H9 (cell line): ENCODE results near the gene TRRAP. TPM values are rescaled to one million over a fixed set of nuclear protein-coding genes. Genes with fewer than 3 reads are reported as not detected.

Source experiments
- DNase-seq: peaks from one replicate; pipeline ENCODE4 v3.0.0-alpha.2; 2017
- H2AFZ ChIP-seq: one replicate; pipeline ENCODE4 v1.6.1; 2013; ENCODE audit warnings: mild to moderate bottlenecking, low read length, control low read depth, moderate library complexity
- H2AK5ac ChIP-seq: 2 replicates; pipeline ENCODE4 v1.6.1; 2013; ENCODE audit warnings: low read length, control low read depth, mixed read lengths; ENCODE audit not compliant: insufficient read length
- H2BK120ac ChIP-seq: one replicate; pipeline ENCODE4 v1.6.1; 2013; ENCODE audit warnings: low read depth, mild to moderate bottlenecking, low read length, control low read depth, inconsistent platforms; ENCODE audit not compliant: poor library complexity, severe bottlenecking
- H2BK12ac ChIP-seq: 2 replicates; pipeline ENCODE4 v1.6.1; 2013; ENCODE audit warnings: low read length, control low read depth, mixed read lengths, low read depth; ENCODE audit not compliant: insufficient read length
- H2BK15ac ChIP-seq: 2 replicates; pipeline ENCODE4 v1.6.1; 2013; ENCODE audit warnings: low read depth, low read length, control low read depth
- H2BK20ac ChIP-seq: one replicate; pipeline ENCODE4 v1.6.1; 2013; ENCODE audit warnings: low read depth, mild to moderate bottlenecking, low read length, control low read depth, inconsistent platforms; ENCODE audit not compliant: poor library complexity, severe bottlenecking
- H2BK5ac ChIP-seq: 2 replicates; pipeline ENCODE4 v1.6.1; 2013; ENCODE audit warnings: low read length, control low read depth, mixed read lengths; ENCODE audit not compliant: insufficient read length
- H3K14ac ChIP-seq: 2 replicates; pipeline ENCODE4 v1.6.1; 2013; ENCODE audit warnings: low read length, control low read depth; ENCODE audit not compliant: insufficient read depth
- H3K18ac ChIP-seq: 2 replicates; pipeline ENCODE4 v1.6.1; 2013; ENCODE audit warnings: low read depth, mild to moderate bottlenecking, mixed read lengths, low read length, control low read depth; ENCODE audit not compliant: insufficient read length
- H3K23ac ChIP-seq: 2 replicates; pipeline ENCODE4 v1.6.1; 2013; ENCODE audit warnings: low read length, control low read depth, mixed read lengths, low read depth; ENCODE audit not compliant: insufficient read length
- H3K23me2 ChIP-seq: 2 replicates; pipeline ENCODE4 v1.6.1; 2013; ENCODE audit warnings: low read depth, mild to moderate bottlenecking, mixed read lengths, low read length, control low read depth; ENCODE audit not compliant: insufficient read length, poor library complexity, severe bottlenecking
- H3K27ac ChIP-seq: 2 replicates; pipeline ENCODE4 v1.5.1; 2013; ENCODE audit warnings: low read length, control low read depth, mixed read lengths, low read depth; ENCODE audit not compliant: insufficient read length
- H3K27me3 ChIP-seq: 2 replicates; pipeline ENCODE4 v1.6.1; 2013; ENCODE audit warnings: low read length, control low read depth, inconsistent platforms; ENCODE audit not compliant: insufficient read depth
- H3K4ac ChIP-seq: 2 replicates; pipeline ENCODE4 v1.6.1; 2013; ENCODE audit warnings: low read depth, mild to moderate bottlenecking, control low read depth, inconsistent platforms, low read length, moderate library complexity
- H3K4me1 ChIP-seq: 2 replicates; pipeline ENCODE4 v1.6.1; 2013; ENCODE audit warnings: low read length, control low read depth, inconsistent platforms; ENCODE audit not compliant: insufficient read depth
- H3K4me2 ChIP-seq: 2 replicates; pipeline ENCODE4 v1.6.1; 2013; ENCODE audit warnings: low read length, control low read depth, mixed read lengths; ENCODE audit not compliant: insufficient read length, insufficient read depth
- H3K56ac ChIP-seq: 2 replicates; pipeline ENCODE4 v1.6.1; 2013; ENCODE audit warnings: low read depth, mild to moderate bottlenecking, mixed read lengths, low read length, control low read depth; ENCODE audit not compliant: insufficient read length
- H3K79me1 ChIP-seq: 2 replicates; pipeline ENCODE4 v1.6.1; 2013; ENCODE audit warnings: low read depth, mild to moderate bottlenecking, moderate library complexity, low read length, control low read depth, inconsistent platforms; ENCODE audit not compliant: insufficient read depth, poor library complexity, severe bottlenecking
- H3K79me2 ChIP-seq: 2 replicates; pipeline ENCODE4 v1.6.1; 2013; ENCODE audit warnings: low read length, control low read depth, inconsistent platforms; ENCODE audit not compliant: insufficient read depth
- H3K9ac ChIP-seq: 2 replicates; pipeline ENCODE4 v1.6.1; 2013; ENCODE audit warnings: low read length, control low read depth, mixed read lengths; ENCODE audit not compliant: insufficient read length; ENCODE audit errors: extremely low read depth
- H3K9me3 ChIP-seq: one replicate; pipeline ENCODE4 v1.6.1; 2013; ENCODE audit warnings: low read depth, low read length, inconsistent platforms; ENCODE audit not compliant: control insufficient read depth
- H3T11ph ChIP-seq: one replicate; pipeline ENCODE4 v1.6.1; 2013; ENCODE audit warnings: mild to moderate bottlenecking, low read length, control low read depth, inconsistent platforms
- H4K20me1 ChIP-seq: one replicate; pipeline ENCODE4 v1.6.1; 2013; ENCODE audit not compliant: control insufficient read depth, insufficient read length, insufficient read depth
- H4K5ac ChIP-seq: 2 replicates; pipeline ENCODE4 v1.6.1; 2013; ENCODE audit warnings: low read depth, mild to moderate bottlenecking, mixed read lengths, low read length, control low read depth; ENCODE audit not compliant: insufficient read length
- H4K8ac ChIP-seq: replicated peaks from 2 replicates; pipeline ENCODE4 v1.6.1; 2013; ENCODE audit warnings: low read length, control low read depth, mixed read lengths, low read depth; ENCODE audit not compliant: insufficient read length
- H4K91ac ChIP-seq: 2 replicates; pipeline ENCODE4 v1.6.1; 2013; ENCODE audit warnings: low read depth, mild to moderate bottlenecking, moderate library complexity, mixed read lengths, low read length, control low read depth; ENCODE audit not compliant: insufficient read length
- H3K27ac Mint-ChIP-seq, 3 experiments: 2 replicates in 2 of 3; 3 replicates in 1 of 3; pipeline ENCODE4 v1.8.0; 2020 to 2021; ENCODE audit warnings: mixed read lengths in 3 of 3, mild to moderate bottlenecking in 1 of 3, moderate library complexity in 1 of 3
- H3K27me3 Mint-ChIP-seq: 2 replicates; pipeline ENCODE4 v1.8.0; 2021; ENCODE audit warnings: low read depth, mild to moderate bottlenecking, moderate library complexity, mixed read lengths
- H3K36me3 Mint-ChIP-seq, 3 experiments: 2 replicates in 2 of 3; 3 replicates in 1 of 3; pipeline ENCODE4 v1.8.0; 2020 to 2021; ENCODE audit warnings: low read depth in 3 of 3, mixed read lengths in 3 of 3; ENCODE audit not compliant: insufficient read depth in 1 of 3
- H3K4me1 Mint-ChIP-seq, 2 experiments: 2 replicates each; pipeline ENCODE4 v1.8.0; 2020; ENCODE audit warnings: mixed read lengths in 2 of 2
- H3K4me3 Mint-ChIP-seq, 2 experiments: 2 replicates in 1 of 2; 3 replicates in 1 of 2; pipeline ENCODE4 v1.8.0; 2020 to 2021; ENCODE audit warnings: mild to moderate bottlenecking in 2 of 2, mixed read lengths in 2 of 2, moderate library complexity in 1 of 2
- H3K9me3 Mint-ChIP-seq, 2 experiments: 2 replicates in 1 of 2; 3 replicates in 1 of 2; pipeline ENCODE4 v1.8.0; 2020; ENCODE audit warnings: mild to moderate bottlenecking in 2 of 2, mixed read lengths in 2 of 2, moderate library complexity in 1 of 2
- WGBS: extraction: QIAGEN DNeasy Blood & Tissue Kit; methylation state at CpG from one replicate; pipeline ENCODE4 v1.1.7; 2013; ENCODE audit warnings: missing lambda C conversion rate, low lambda C conversion rate, mixed read lengths; ENCODE audit not compliant: insufficient read length; ENCODE audit errors: extremely low coverage; 5-methylcytosine and 5-hydroxymethylcytosine counted together
- total RNA-seq: library from RNA; stranded (reverse); gene quantifications from 2 replicates; pipeline ENCODE4 v1.2.1, GENCODE V29; 2021
- TF ChIP-seq, protein P1 (sequence below): fragments of 200-600 bp; sonication (generic); conservative IDR thresholded peaks from 3 replicates; pipeline ENCODE4 v1.8.0; 2021; ENCODE audit warnings: antibody characterized with exemption, mild to moderate bottlenecking

The TRRAP gene
- total RNA-seq, 1 experiment from 2014 or later = 58.6 TPM

DNA sequence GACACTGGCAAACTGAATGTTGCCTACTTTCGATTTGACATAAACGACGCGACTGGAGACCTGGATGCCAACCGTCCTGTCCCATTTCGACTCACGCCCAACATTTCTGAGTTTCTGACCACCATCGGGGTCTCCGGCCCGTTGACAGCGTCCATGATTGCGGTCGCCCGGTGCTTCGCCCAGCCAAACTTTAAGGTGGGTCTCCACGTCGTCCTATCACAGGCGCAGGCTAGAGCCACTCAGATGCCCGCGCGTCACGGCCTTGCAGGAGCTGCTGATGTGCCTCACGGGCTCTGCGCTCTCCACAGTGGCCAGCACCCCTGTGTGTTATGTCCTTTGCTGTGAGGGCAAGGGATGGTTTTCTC, 133.0 kb downstream of the TRRAP start:
- Mint-ChIP-seq H3K4me1 (no peaks in the 10 kb centered on the region), H3K9me3 (no peaks in the 10 kb centered on the region), H3K27me3 (no peaks in the 10 kb centered on the region), H3K4me3 (no peak overlapping the region), H3K36me3 (peaks cover 46 to 88% (median 82%) of the 10 kb centered on the region in 3 experiments), H3K27ac (no peak overlapping the region)
- H3K18ac ChIP-seq = no peak overlapping the region
- H3T11ph ChIP-seq = no peak overlapping the region
- H2BK15ac ChIP-seq = no peak overlapping the region
- TF ChIP-seq, protein P1, sequence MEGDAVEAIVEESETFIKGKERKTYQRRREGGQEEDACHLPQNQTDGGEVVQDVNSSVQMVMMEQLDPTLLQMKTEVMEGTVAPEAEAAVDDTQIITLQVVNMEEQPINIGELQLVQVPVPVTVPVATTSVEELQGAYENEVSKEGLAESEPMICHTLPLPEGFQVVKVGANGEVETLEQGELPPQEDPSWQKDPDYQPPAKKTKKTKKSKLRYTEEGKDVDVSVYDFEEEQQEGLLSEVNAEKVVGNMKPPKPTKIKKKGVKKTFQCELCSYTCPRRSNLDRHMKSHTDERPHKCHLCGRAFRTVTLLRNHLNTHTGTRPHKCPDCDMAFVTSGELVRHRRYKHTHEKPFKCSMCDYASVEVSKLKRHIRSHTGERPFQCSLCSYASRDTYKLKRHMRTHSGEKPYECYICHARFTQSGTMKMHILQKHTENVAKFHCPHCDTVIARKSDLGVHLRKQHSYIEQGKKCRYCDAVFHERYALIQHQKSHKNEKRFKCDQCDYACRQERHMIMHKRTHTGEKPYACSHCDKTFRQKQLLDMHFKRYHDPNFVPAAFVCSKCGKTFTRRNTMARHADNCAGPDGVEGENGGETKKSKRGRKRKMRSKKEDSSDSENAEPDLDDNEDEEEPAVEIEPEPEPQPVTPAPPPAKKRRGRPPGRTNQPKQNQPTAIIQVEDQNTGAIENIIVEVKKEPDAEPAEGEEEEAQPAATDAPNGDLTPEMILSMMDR = no peak
- no CpG with 5 or more reads among the region's 24 CpGs for WGBS
- no peak overlapping the region for H3K56ac ChIP-seq
- no peak overlapping the region for H3K14ac ChIP-seq
- no peak overlapping the region for H2BK20ac ChIP-seq
- no peak overlapping the region for H3K9ac ChIP-seq
- no peak overlapping the region for H2AK5ac ChIP-seq
- no peak overlapping the region for H2AFZ ChIP-seq
- H4K5ac ChIP-seq = no peak overlapping the region
- no peak for DNase-seq
- H3K23ac ChIP-seq = no peak overlapping the region
- H3K4me2 ChIP-seq = no peak overlapping the region
- no peaks in the 10 kb centered on the region for H3K79me1 ChIP-seq
- no peak overlapping the region for H4K91ac ChIP-seq
- no peaks in the 10 kb centered on the region for H4K20me1 ChIP-seq
- H2BK12ac ChIP-seq = no peak overlapping the region
- H3K79me2 ChIP-seq = no peaks in the 10 kb centered on the region
- H2BK120ac ChIP-seq = no peak overlapping the region
- H3K4me1 ChIP-seq = no peaks in the 10 kb centered on the region
- no peak overlapping the region for H2BK5ac ChIP-seq
- no peak overlapping the region for H4K8ac ChIP-seq
- no peak overlapping the region for H3K27ac ChIP-seq
- H3K9me3 ChIP-seq = no peaks in the 10 kb centered on the region
- no peaks in the 10 kb centered on the region for H3K23me2 ChIP-seq
- H3K4ac ChIP-seq = no peak overlapping the region
- no peaks in the 10 kb centered on the region for H3K27me3 ChIP-seq
